22Rv1 (cell line): Measurements from ENCODE around the gene OCIAD2.
"Not testable (repeated sequence)": the region's sequence is repeated elsewhere in the genome, so short reads cannot be mapped to it uniquely, and the experiment has no call there.

Experiments used
- H3K27ac ChIP-seq: fragments of 450-650 bp; 2 replicates; pipeline ENCODE4 v1.5.1; 2017
- ZFX ChIP-seq: fragments of 450-650 bp; IDR thresholded peaks from 2 replicates; pipeline ENCODE4 v1.6.1; 2017; ENCODE audit warnings: antibody characterized with exemption, borderline replicate concordance
- TF ChIP-seq, protein P1 (sequence below): fragments of 450-650 bp; IDR thresholded peaks from 2 replicates; pipeline ENCODE4 v1.5.1; 2017; ENCODE audit warnings: mild to moderate bottlenecking

The OCIAD2 gene

DNA sequence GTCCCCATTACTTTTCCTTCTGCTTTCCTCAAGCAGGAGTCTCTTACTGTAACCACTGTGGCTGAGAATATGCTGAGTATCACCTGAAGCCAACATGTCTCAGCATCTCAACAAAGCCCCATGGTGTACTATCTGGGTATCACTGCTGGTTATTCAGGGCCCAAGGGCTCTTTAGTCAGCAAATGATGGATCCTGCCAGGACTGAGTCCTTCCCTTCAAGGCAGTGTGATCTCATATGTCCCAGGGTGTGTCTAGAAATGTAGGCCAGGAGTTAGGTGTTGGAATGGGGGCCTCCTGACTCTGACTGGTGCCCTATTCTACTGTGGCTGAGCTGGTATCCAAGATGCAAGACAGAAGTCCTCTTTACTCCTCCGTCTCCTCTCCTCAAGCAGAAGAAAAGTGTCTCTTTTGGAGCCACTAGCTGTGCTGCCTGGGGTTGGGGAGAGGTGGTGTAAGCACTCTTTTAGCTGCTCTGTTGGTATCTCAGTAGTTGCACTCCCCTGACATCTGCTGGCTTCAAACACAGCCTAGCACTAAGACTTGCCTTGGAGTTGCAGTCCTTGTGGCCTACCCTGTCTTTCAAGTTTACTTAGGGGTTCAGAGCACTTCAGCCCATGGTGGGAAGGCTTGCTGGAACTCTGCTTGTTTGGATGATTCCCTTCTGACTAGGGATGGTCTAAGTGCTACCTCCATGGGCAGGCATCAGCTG is 28.6 kb downstream of the OCIAD2 start:
- H3K27ac ChIP-seq, result no peak overlapping the region
- TF ChIP-seq, protein P1, sequence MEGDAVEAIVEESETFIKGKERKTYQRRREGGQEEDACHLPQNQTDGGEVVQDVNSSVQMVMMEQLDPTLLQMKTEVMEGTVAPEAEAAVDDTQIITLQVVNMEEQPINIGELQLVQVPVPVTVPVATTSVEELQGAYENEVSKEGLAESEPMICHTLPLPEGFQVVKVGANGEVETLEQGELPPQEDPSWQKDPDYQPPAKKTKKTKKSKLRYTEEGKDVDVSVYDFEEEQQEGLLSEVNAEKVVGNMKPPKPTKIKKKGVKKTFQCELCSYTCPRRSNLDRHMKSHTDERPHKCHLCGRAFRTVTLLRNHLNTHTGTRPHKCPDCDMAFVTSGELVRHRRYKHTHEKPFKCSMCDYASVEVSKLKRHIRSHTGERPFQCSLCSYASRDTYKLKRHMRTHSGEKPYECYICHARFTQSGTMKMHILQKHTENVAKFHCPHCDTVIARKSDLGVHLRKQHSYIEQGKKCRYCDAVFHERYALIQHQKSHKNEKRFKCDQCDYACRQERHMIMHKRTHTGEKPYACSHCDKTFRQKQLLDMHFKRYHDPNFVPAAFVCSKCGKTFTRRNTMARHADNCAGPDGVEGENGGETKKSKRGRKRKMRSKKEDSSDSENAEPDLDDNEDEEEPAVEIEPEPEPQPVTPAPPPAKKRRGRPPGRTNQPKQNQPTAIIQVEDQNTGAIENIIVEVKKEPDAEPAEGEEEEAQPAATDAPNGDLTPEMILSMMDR, result no peak
- TF ChIP-seq ZFX, result no peak

DNA sequence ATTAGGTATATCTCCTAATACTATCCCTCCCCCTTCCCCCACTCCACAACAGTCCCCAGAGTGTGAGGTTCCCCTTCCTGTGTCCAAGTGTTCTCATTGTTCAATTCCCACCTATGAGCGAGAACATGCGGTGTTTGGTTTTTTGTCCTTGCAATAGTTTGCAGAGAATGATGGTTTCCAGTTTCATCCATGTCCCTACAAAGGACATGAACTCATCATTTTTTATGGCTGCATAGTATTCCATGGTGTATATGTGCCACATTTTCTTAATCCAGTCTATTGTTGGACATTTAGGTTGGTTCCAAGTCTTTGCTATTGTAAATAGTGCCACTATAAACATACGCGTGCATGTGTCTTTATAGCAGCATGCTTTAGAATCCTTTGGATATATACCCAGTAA is 41.9 kb downstream of the OCIAD2 start:
- H3K27ac ChIP-seq, result not testable (repeated sequence)

DNA sequence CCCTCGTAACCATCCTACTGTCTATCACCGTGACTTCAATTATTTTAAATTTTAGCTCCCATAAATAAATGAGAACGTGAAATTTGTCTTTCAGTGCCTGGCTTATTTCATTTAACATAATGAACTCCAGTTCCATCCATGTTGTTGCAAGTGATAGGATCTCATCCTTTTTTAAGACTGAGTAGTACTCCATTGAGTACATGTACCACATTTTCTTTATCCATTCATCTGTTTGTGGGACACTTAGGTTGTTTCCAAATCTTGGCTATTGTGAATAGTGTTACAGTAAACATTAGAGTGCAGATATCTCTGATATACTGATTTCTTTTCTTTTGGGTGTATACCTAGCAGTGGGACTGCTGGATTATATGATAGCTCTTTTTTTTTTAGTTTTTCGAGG is 42.8 kb downstream of the OCIAD2 start:
- no peak for TF ChIP-seq ZFX
- TF ChIP-seq, protein P1, result no peak

DNA sequence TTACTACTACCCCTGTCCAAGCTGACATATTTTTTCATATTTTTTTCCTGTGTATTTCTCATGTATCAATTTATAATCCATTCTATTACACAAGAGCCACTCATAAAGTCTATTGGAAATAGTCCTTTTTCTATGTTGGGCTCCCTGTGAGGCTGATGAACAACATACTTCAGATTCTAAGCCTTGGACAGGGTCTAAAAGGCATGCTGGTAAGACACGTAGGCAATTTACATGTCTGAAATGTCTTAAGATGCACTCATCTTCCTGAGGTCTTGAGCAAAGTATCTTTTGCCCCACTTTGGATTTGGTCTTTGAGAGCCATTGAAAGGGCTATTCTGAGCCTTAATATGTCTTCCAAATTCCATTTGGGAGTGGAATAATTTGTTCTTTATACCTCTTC is 43.9 kb downstream of the OCIAD2 start:
- TF ChIP-seq, protein P1, result no peak

More for the DNA sequence above, 42.8 kb downstream of the OCIAD2 start:
- H3K27ac ChIP-seq, result no peak overlapping the region

DNA sequence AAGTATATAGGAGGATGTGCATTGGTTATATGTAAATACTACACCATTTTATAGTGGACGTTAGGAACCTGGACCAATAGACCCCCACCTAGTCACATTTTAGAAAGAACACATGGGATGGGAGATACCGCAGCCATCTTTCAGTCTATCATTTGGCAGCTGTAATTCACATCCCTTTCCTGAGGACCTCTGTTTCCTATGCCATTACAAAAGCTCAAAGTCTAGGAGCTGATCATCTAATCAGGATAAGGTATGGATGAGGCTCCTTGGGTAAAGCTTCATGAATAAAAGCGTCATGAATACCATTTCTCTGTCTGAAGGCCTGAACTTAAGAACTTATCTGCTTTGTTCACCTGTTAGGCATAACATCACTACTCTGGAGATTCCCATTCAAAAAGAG is 44.5 kb downstream of the OCIAD2 start:
- no peak overlapping the region for H3K27ac ChIP-seq

More for the DNA sequence above, 43.9 kb downstream of the OCIAD2 start:
- H3K27ac ChIP-seq, result no peak overlapping the region

DNA sequence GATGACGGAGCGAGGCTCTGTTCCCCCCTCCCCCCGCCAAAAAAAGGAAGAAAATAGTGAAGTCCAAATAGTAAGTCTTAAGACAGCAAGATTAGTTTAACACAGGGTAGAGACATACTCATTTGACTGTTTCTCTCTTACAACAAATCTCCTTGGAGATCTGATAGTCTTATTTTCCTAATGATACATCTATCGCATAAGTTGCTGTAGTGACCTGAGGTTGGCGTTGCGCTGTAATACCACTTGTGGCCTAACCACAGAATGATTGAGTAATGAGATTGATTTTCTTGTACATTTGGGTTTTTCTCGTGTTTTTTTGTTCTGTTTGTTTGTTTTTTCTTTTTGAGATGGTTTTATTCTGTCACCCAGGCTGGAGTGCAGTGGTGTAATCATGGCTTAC is 48.4 kb downstream of the OCIAD2 start:
- no peak overlapping the region for H3K27ac ChIP-seq
- TF ChIP-seq, protein P1, result no peak
- no peak for TF ChIP-seq ZFX

More for the DNA sequence above, 44.5 kb downstream of the OCIAD2 start:
- TF ChIP-seq, protein P1, result no peak
- TF ChIP-seq ZFX, result no peak

DNA sequence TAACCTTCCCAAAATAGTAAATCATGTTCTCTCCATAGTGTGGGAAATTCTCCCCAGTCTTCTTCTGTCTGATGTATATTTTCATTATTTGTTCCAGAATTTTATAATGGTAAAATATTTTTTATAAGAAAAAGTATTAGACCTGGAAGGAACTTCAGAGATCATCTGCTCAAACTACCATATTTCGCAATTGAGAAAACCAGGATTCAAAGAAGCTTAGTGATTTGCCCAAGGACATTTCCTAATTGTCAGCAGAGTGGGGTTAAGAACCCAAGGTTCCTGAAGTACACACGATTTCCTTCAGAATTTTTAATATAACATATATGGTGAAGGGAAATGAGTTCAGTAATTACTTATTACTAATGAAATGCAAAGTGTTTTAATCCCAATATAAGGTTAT is 51.6 kb downstream of the OCIAD2 start:
- no peak overlapping the region for H3K27ac ChIP-seq
- no peak for TF ChIP-seq ZFX
- TF ChIP-seq, protein P1, result no peak

DNA sequence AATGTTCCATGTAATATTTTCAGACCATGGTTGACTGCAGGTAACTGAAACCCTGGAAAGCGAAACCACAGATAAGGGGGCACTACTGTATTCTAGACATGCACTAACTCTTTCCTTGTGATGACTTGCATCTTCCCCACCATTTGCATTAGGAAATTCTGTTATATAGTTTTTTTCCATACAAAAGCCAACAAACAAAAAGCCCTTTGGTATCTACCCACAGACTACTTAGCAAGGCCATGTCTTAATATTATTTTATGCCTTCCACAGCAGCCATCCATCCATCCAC is 52.2 kb downstream of the OCIAD2 start:
- no peak overlapping the region for H3K27ac ChIP-seq
- TF ChIP-seq, protein P1, result no peak
- no peak for TF ChIP-seq ZFX
